GM19467 (cell line): Measurements from ENCODE around the gene NDFIP1.
"Not testable (repeated sequence)": the region's sequence is repeated elsewhere in the genome, so short reads cannot be mapped to it uniquely, and the experiment has no call there.

ENCODE experiments used
- ATAC-seq: cut with Tn5 transposase; IDR thresholded peaks from one replicate; pipeline ENCODE4 v1.9.1; 2021; ENCODE audit warnings: mild to moderate bottlenecking, moderate library complexity; ENCODE audit not compliant: unreplicated experiment

Gene NDFIP1

GRCh38 chr5:142183561-142183960, 75.0 kb downstream of the NDFIP1 start:
- no peak for ATAC-seq

DNA sequence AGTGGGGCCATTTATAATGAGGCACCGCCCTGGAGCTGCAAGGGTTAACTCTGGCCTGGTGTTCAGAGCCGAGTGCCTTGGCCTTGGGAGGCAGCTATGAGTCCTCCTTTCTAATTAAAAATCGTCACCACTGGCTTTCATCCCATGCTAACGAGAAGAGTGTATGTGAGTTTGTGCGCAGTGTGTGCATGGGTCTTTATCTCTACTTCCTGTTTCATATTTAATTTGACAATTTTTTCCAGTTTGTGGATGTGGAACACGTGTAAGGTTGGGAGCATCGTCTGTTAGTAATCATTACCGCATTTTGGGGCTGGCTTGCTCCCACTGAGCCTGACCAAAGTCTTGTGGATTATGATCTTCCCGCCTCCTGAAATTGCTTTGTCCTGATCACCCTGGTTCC, 76.4 kb downstream of the NDFIP1 start:
- ATAC-seq: no peak

DNA sequence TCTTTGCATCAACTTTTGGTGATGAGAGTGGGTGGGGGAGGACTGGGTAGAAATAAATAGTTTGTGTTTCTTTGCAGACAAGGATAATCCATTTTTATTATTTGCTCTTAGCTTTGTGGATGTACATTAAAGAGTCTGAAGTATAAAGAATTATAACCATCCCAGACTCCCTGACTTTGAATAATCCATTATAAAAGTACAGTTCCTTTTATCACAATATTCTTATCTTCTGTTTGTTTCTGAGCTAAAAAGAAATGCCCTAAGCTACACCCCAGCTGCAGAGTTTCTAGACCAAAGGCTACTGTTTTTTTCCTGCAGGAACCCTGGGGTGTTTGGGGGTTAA, 77.9 kb downstream of the NDFIP1 start:
- no peak for ATAC-seq

DNA sequence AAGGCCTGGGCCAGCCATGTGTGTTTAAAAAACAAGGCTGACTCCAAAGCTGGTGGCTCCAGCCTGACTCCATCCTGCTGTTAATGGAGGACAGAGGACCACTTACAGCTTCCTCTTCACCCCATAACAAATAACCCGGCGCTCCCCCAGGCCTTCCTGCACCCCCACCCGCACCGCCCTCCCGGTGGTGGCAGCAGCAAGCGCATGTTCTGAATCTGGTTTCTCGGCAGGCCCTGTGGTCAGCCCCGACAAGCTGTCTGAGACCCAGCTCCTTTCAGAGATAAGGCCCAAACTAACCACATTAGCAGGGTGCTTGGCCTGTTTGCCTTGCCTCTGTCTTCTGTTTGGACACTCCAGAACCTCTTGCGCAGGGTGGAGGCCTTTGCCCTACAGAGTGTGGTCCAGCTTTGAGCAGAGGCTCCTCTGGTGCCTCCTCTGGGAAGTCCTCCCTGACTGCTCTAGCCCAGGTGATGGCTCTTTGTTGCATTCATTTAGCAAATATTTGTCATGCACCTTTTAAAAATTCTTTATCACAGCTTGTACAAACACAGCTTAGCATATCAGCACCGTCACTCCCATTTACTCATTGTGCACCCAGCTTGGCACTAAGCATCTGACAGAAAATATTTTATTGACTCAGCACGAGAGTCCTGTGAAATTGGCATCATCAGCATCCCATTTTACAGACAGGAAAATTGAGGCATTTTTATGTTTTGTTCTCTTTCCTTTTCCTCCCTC, 78.4 kb downstream of the NDFIP1 start:
- ATAC-seq: no peak

GRCh38 chr5:142188691-142189090, 80.1 kb downstream of the NDFIP1 start:
- ATAC-seq: not testable (repeated sequence)

DNA sequence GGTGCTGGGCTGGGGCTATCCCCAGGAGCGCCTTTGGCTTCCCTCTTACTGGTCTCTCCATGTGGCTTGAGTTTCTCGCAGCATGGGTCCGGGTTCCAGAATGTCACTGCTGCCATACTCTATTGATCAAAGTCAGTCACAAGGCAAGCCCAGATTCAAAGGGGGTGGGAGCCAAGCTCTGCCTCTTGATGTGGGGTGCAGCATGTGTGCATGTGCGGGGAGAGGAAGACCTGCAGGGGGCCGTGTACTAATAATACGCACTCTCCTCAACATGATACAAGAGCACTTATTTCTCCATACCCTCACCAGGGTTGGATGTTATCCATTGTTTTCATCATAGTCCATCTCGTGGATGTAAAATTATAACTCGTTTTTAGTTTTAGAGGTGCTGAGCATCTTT, 81.2 kb downstream of the NDFIP1 start:
- no peak for ATAC-seq

DNA sequence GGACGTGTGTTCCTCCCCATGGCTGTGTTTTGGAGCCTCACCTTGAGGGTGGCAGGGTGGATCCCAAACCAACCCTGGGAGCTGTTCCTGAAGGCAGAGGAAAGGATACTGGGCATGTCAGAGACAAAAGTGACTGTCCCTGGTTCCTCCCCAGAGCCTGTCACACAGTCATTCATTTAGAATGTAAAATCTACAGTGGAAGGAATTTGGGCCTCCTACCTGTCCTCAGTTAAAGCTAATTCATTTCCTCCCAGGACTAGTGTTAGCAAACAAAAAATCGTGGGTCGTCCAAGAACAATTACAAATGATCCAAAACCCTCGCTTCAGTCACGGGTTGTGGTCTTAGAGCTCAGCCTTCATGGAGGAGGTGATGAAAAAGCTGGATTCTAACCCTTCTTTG, 83.2 kb downstream of the NDFIP1 start:
- no peak for ATAC-seq

DNA sequence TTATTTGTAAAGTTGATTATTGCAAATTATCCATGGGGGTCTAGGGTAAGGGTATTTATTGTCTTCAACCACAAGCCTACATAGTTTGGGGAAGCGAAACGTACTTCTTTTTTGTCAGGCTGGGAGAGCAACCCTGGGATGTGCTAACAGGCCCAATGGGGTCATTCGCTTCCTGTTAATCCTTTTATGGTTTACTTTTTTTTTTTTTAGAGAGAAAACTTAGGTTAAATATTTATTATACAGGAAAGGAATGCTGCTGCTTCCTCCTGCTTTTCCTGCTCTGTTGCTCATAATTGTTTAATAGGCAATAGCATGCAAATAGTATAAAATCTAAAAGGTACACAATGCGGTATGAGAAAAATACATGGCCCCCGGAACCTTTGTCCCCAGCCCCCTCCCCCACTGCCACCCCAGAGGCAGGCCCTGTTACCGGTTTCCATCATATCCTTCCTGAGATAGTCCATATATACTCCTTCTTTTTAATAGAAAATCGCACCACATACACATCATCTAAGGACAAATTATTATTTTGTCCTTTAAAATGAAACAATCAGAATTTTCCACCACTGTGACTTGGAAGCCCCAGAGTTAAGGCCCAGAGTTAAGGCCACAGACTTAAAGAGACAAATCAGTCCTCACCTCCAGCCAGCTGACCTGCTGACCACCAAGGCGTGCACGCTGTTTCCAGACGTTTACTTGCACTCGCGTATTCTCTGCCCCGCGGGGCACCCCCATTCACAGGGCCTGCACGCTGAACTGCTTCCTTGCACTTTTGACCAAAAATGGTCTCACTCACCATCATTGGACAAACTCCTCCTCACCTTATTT, 83.9 kb downstream of the NDFIP1 start:
- ATAC-seq: no peak

DNA sequence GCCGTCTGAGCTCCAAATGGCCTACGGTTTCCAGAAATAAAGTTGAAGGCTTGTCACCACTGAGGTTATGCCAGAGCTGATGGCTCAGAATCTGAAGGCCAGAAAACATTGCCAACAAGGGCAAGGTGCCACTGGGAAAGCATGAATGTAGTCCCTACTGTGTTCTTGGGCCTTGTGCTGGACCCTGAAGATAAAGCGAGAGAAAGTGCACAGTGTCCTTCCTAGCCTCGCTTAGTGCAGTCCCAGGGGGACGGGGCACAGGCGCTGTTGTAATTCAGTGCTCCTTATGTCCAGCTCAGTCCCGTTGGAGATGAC, 84.5 kb downstream of the NDFIP1 start:
- ATAC-seq: no peak

GRCh38 chr5:142197098-142197497, 88.5 kb downstream of the NDFIP1 start:
- no peak for ATAC-seq

GRCh38 chr5:142197781-142198180, 89.2 kb downstream of the NDFIP1 start:
- no peak for ATAC-seq

DNA sequence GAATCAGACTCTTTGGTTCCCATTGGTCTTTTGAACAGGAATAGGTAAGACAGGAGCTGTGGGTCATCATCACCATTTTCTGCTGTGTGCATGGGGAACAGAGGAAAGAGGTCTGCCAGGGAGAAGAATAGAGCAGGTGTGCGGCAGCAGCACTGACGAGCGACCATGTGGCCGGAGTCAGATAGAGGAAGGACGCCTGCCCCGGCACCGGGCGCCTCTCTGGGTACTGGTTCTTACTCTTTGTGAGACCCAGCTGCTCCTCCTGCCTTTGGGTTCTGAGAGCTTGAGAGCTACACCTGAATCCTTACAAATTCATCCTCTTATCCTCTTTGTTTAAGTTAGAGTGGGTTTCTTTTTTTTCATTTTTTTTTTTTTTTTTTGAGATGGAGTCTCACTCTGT, 90.8 kb downstream of the NDFIP1 start:
- ATAC-seq: no peak

DNA sequence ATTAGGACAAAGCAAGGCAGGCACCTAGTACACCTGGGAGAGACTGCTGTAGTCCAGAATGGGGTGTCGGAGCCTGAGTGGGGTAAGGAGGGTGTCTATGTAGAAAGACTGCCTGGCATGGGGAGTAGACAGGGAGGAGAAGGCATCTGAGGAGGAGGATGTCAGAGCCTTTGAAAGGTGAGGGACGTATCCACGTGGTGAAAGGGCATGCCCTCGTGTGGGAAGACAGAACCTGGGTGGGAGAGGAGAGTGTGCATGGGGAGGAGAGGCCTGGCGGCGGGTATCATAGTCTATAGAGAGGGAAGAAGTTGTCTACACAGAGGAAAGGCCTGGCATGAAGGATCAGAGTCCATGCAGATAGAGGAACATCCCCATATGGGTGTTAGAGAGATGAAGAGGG, 91.8 kb downstream of the NDFIP1 start:
- ATAC-seq: no peak

- ATAC-seq: no peak
Measured at GRCh38 chr5:142201471-142201887, 92.9 kb downstream of the NDFIP1 start.

- ATAC-seq: no peak
Measured at GRCh38 chr5:142202282-142202681, 93.7 kb downstream of the NDFIP1 start.
